GM19043 (cell line): ENCODE measurements around the gene TRPC6.

ENCODE experiments used
- ATAC-seq: cut with Tn5 transposase; IDR thresholded peaks from one replicate; pipeline ENCODE4 v1.9.1; 2021; ENCODE audit warnings: low read depth; ENCODE audit not compliant: unreplicated experiment

Gene TRPC6

DNA sequence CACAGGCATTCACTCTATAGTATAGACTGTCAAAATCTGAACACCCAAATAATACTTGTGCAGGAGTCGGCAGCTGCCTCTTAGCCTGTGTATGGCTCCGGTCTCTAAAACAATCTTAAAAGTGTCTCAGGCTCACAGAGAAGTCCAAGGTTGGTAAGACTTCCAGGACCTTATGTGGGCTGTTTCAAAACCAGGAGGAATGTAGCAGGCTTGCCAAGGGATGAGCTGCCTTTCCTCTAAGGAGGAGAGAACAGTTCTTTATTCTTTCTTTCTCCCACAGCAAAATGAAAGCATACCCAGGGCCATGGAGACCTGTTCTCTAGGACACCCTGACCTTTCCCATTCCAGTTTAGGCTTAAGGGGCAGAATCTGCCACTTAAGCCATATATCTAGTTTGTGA is 176.5 kb downstream of the TRPC6 start:
- no peak for ATAC-seq
